G401.6 (cell line): ENCODE data around the gene ZNF784.

Experiments
- FAIRE-seq: peaks from 2 replicates; lab custom pipeline; 2012; peaks lifted over from hg19 to GRCh38; lab: Jason Lieb, UNC

The ZNF784 gene

DNA sequence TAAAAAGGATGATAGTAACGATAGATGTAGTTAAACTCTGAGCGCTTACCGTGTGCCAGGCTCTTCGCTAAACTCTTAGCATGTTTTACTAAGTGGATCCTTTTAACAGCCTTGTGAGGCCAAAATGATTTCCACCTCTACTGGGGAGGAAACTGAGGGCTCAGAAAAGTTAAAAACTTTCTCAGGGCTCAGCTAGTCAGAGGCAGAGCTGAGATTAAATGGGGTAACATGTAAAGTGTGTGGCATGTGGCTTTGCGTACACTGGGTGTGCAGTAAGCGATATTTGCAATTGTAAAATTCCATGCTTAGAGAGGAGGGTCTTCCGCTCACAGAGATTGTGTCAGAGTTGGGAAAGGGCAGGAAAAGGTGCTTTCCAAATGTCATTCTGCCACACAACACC lies 32.2 kb upstream of the ZNF784 start:
- no peak for FAIRE-seq

DNA sequence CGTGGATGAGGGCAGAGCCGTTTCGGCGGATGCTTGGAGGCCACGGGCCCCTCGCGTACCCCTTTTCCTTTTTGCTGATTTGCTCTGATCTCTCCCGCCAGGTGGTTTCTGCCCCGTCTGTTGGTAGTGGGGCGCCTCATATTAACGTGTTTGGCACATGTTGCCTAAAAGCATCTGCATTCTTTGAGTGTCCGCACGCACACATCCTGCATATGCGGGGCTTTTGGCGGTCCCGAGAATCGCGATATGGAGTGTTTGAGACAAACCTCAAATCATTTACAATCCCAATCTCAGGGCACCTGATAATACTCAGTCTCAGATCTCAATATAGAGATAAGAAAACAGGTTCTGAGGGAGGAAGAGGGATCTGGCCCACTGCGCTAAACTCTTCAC lies 31.3 kb upstream of the ZNF784 start:
- no peak for FAIRE-seq

DNA sequence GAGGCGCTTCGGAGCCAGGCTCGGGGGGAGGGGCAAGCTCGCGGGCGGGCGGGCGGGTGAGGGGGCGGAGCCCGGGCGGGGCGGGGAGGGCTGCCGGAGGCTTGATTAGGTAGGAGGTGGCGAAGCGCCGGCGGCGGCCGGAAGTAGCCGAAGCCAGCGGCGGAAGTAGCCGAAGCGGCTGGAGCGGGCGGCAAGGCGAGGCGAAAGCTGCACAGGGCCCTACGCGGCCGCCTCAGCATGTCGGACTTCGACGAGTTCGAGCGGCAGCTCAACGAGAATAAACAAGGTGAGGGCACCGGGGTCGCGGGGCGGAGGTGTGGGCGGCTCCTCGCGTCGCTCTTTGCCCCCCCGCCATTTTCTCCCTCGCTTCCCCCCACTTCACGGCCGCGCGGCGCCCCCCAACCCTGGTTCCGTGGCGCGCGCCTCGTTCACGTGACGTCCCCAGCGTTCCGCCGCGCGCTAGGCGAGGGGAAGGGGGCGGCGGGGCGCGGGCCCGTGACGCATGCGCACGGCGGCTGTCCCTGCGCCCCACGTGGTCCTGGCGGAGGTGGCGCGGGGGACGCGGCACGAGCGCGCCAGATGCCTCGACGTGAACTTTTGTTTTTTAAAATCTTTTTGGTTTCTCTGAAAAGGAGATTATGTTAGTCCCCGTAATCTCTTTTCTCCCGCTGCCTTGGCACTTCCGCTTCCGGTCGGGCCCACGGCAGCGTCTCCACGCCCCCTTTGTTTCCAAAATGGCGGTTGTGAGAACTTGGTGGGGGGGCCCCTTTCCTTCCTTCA lies 30.7 kb upstream of the ZNF784 start, which contains the start of gene U2AF2:
Gene U2AF2 (plus strand): TSS at position 168 of the 780 bp plus-strand sequence. CDS start 70 bp downstream, at position 238.
- peak; percentile 80 for FAIRE-seq

DNA sequence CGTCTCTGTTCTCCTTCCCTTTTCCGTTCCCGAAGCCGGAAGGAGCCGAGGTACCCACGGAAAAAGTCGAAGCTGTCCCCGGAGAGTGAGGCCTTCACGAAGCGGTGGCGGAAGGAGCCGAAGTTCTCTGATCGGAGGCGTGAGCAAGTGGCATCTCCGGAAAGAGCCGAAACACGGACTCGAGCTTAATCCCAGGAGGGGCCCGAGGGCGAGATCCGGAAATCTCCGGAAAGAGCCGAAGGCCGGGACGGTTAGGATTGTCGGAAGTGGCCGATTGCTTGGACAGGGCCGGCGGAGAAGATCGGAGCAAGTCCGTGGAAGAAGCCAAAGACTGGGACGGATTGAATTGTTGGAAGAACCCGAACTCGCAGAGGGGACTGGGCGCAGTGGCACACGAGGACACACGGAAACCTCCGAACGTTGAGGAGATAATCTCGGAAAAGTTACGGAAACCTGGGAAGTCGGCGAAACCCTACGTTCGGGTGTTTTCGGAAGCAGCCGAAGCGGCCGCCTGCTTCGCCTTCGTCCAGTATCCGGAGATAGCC lies 30.0 kb upstream of the ZNF784 start:
- FAIRE-seq: peak; percentile 99

DNA sequence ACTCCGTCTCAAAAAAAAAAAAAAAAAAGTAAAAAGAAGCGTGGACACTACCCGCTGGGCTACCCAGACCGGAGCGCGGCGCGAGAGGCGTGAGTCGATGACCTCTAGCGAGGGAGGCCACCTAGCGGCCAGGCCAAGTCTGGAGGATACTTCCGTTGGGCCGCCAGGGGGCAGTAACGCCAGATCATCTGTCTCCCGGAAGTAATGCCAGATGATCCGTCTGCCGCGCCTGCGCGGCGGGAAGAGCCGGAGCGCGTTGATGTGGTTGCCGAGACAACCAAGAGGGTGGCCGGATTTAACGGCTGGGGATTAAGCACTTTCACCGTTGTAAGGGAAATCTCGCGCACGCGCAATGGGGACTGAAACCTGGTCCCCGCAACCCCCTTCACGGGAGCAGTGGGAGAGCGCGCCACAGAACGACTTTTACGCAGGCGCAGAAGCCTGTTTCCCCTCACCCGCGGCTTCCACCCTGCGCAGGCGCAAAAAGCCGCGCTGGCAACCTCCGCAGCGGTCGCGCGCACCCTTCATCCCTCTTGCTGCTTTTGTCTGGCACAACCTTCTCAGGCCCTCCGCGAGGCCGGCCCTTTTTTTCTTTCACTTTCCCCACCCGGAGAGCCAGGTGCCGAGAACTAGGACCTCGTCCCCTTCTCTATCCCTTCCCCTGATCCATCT lies 29.4 kb upstream of the ZNF784 start:
- no peak for FAIRE-seq

DNA sequence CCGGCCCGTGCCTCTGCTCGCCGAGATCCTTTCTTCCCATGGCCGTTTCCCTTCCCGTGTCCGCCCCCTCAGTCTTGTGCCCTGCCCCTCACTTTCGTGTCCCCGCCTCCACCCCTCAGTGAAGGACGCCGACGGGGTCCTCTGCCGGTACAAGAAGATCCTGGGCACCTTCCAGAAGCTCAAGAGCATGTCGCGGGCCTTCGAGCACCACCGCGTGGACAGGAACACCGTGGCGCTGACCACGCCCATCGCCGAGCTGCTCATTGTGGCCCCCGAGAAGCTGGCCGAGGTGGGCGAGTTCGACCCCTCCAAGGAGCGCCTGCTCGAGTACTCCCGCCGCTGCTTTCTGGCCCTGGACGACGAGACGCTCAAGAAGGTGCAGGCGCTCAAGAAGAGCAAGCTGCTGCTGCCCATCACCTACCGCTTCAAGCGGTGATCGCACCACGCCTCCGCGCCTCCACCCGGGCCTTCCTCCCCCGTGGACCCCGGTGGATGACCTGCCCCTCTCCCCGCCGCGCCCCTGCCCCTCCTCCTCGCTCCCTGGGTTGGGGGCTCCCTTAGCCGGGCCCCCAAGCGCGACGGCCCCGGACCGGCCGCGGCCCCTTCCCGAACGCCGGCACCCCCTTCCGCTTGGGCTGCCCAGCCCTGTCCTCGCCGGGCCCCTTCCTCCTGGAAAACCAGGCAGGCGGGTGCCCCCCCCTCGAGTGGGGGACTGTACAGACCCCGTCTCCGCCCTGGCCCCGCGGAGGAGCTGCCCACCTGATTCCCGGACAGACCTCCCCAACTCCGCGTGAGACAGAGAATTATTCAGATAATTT lies 28.2 kb upstream of the ZNF784 start:
- FAIRE-seq: no peak

DNA sequence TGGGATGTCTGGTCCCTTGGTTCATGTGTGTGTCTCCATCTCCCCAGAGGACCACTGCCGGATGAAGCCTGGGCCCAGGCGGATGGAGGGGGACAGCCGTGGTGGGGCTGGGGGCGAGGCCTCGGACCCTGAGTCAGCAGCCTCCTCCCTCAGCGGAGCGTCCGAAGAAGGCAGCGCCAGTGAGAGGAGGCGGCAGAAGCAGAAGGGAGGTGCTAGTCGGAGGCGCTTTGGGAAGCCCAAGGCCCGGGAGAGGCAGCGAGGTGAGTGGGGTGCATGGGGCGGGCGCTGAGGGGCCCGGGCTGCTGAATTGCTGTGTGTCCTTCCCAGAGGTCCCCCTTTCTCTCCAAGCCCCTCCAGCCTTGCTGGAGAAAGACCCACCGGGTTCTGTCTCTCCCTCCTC lies 26.9 kb upstream of the ZNF784 start:
- no peak for FAIRE-seq

DNA sequence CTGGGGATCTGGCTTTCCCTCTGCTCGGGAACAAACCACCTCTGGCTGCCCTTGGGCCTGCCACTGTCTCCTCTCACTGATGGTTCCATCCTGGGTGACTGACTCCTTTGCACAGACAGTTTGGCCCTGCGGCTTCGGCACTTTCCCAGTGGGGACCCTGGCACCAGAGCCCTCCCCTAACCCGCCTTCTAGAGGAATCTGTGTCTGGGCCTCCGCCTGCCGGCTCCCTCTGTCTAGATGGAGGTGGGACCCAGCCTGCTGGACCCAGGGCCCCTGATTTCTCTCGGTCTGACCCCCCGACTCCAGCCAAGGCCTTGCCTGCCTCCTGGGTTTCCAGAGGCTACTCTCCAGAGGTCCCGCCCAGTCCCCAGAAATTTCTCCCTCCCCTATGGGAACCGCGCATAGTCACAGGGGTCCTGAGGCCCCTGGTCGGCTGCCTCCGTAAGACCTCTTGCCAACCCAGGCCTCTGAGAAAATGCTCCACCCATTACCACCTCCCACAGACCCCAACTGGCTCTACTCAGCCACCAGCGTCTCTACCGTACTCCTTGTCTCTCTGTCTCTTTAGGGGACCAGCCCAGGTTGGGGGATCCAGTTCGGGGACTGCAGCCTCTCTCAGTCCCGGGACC lies 26.4 kb upstream of the ZNF784 start:
- FAIRE-seq: no peak

DNA sequence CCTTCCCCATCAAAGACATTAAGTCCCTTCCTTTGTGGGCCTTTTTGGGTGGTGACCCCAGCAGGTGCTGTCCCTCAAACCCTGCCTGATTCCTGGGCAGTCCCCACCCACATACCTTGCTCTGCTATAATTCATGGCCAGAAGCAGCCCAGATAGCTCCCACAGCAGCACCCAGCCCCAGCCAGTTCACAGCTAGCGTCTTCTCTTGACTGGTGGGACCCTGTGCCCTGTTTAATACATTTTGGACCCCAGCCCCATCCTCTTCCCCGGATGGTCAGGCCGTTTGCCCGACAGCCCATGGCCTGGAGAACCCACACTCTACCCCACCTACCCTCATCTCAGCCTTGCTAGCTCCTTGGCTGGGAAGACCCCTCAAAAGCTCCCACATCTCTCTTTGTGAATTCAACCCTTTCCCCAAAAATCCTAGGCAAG lies 25.8 kb upstream of the ZNF784 start:
- no peak for FAIRE-seq

DNA sequence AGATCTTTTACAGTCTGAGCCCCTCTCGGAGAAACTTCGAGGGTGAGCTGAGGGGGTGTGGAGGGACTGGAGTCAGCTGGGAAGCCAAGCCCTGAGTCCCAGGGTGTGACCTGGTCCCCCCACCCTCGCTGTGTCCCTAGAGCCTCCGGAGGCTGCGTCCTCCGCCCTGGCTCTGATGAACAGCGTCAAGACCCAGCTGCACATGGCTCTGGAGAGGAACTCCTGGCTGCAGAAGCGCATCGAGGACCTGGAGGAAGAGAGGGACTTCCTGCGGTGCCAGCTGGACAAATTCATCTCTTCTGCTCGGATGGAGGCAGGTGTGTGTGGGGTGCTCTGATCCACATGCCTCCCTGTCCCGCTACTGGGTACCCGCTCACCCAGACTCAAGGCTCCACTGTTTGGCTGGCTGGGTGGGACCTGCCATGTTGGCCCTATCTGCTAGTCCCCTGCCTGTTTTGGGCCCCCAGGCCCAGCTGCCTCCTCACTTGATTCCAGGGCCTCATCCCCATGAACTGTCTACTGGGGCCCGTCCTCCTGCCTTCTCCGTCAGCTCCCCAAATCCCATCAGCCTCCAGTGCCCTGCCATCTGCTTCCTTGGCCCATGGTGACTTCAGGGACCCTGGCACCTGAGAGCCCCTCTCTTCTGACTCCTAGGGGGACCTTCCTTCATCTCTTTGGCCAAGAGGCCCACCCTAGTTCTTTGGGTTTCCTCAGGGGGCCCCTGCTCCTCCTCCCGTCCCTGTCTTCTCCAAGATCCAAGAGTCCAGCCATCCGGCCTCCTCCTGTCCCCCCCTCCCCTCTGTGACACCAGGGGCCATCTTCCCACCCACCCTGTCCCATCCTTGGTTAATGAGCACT lies 25.1 kb upstream of the ZNF784 start:
- FAIRE-seq: no peak

DNA sequence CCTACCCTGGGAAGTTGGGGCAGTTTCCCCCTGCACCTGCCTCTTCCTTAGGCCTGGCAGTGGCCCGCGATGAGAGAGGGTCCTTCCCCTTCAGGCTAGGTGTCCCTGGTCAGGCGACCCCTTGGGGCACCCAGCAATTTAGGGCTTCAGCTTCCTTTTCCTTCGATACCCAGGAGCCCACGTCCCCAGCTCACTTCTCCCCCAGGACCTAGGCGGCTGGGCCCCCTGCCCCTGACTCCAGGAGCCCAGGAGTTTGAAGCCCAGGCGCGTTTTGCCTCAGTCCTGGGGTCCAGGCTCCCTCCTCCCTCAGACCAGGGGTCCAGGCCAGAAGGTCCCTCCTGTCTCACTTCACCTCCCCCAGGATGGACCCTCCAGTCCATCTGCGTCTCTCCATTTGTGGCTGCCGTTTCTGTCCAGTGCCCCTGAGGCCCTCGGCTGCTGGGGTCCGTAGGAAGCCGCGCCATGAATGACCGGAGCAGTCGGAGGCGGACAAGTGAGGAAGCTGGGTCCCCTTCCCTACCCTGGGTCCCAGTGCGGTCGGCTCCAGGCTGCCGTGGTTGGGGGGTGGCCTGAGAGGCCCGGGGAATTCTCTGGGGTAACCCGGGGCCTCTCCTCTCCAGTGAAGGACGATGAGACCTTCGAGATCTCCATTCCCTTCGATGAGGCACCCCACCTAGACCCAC lies 24.4 kb upstream of the ZNF784 start:
- FAIRE-seq: no peak

DNA sequence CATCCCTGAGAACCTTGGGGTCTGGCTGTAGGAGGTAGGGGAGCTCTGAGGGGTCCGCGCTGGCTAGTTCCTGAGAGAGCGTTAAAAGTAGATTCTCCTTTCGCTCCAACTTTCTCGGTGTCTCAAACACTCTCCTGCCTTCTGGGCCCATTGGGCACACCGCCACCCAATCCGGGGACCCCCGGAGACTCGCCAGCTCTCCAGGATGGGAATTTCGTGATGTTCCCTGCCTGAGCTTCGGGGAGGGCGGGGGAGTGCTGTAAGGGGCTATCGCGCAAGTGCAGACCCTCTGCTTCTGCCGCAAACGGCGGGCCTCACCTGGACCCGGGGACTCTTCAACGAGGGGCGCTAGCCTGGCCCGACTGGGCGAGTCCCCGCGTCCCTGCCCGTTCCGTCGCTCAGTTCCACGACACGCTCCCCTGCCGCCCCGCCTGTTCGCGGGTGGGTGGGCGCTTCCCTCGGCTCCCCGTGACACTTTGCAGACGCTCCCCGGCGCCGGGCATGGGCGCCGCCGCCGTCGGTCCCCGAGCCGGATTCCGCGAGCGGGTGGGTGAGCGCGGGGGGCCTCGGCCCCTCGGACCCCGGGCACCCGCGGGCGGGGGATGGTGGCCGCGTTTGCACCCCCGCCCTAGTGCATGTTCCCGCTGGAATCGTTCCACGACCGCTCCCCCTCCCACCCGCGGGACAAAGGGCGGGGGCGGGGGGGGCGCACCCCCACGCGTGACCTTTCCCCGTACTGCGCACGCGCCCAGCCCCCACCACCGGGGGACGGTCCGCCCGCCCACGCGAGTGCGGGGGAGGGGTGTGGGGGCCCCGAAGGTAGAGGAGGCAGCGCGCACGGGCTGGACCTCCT lies 23.6 kb upstream of the ZNF784 start, which contains the start of gene CCDC106:
Gene CCDC106 (plus strand): TSS at position 481 of the 853 bp plus-strand sequence. CDS start 835 bp downstream, outside the sequence.
- FAIRE-seq: peak; percentile 78

DNA sequence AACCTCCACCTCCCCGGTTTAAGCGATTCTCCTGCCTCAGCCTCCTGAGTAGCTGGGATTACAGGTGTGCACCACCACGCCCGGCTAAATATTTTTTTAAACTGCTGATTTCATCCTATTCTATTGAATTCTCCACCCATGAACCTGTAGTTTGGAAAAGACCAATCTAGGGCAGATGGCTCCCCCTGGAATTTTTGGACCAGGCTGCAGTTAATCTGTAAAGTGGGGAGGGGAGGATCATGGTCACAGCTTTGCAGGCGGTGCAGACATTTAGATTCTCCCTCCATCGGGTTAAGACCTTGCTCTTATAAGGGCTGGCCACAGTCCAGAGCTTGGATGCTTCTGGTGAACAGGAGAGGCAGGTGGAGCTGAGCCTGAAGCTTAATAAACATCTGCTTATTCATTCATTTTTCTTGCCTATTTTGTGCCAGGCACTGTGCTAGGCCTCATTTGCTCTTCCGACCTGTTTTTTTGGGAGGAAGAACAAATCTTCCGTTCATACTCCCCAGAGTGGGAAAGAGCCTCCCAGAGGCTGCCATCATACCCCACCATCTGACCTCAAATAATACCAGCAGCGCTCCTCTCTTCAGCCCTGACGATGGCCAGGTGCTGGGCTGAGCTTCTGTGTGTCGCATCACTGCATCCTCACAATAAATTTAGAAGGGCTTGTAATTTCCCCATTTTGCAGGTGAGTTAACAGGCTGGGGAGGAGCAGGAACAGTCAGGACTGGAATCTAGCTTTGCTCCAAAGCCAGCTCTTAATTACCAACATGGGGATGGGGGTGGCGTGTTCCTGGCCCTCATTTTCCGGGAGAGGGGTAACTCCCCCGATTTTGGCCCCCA lies 22.7 kb upstream of the ZNF784 start:
- no peak for FAIRE-seq

DNA sequence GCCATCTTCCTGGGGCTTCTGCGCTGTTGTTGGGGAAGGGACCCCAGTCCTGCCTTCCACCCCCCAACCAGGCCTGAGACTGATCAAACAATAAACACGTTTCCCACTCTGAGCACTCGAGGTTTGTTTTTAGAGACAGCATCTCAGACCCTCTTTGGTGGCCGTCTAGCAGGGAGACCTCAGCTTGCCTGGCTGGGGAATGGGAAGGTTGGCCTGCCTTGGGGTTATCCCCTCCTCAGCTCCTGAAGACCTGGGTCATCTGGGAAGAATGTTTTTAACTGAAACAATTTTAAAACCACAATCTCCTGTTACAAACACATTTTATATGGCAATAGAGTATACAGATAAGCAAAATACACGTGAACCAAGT lies 21.1 kb upstream of the ZNF784 start:
- no peak for FAIRE-seq

DNA sequence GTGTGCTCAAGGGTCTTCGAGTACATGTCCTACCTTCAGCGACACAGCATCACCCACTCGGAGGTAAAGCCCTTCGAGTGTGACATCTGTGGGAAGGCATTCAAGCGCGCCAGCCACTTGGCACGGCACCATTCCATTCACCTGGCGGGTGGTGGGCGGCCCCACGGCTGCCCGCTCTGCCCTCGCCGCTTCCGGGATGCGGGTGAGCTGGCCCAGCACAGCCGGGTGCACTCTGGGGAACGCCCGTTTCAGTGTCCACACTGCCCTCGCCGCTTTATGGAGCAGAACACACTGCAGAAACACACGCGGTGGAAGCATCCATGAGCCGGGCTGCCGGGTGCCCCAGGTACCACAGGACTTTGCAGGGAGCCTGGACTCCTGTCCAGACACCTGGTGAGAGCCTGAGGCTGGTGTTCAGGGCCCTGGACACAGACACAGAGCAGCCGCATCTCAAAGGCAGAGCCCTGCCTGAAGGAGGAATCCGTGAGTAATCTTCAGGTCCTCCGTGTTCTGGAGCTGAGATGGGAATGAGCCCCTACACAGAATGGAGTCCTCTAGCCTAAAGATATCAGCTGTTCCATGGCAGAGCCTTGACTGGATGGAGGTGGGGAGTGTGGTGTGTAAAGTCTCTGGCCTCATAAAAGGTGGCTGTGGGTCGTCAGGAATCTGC lies 20.6 kb upstream of the ZNF784 start:
- no peak for FAIRE-seq

DNA sequence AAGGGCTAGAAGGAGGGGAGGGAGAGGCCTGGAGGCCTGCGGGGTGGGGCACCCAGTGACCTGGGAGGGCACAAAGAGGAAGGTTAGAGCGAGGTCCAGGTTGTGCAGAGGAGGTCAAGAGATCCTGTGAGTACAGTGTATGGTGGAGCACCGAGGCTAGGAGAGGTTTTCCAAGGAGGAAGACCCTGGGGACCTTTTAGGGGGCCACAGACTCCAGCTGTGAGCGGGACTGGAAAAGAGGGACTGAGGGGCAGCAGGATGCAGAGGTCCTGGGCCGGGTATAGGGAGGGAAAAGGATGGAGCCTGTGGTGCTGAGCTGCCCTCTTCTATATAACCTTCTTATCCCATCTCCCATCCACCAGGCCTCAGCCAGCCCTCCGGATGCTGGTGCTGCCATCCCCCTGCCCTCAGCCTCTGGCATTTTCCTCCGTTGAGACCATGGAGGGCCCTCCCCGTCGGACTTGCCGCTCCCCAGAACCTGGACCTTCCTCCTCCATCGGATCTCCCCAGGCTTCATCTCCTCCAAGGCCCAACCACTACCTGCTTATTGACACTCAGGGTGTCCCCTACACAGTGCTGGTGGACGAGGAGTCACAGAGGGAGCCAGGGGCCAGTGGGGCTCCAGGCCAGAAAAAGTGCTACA lies 19.9 kb upstream of the ZNF784 start:
- no peak for FAIRE-seq

DNA sequence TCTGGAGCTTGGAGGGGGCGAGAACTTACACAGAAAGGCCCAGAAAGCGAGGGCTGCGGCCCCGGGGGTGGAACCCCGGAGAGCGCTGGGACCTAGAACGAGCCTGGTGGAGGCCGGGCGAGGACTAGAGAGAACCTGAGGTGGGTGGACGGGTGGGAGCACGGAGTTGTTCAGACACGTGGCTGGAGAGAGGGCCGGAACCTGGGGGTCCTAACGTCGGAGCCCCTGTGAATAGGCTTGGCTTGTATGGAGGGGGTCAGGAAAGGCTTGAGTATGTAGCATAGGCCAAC lies 19.5 kb upstream of the ZNF784 start:
- FAIRE-seq: no peak
